ENCODE data around the gene TBC1D4. TPM values are rescaled to one million over a fixed set of nuclear protein-coding genes. Genes with fewer than 3 reads are reported as not detected.

TBC1D4 gene
- total and polyA plus RNA-seq, 9 of the 15 experiments (the other 6 are each of a cell fraction or from before 2014, with no cell fraction given), result 2.8 to 12.3 (median 7.0) TPM

DNA sequence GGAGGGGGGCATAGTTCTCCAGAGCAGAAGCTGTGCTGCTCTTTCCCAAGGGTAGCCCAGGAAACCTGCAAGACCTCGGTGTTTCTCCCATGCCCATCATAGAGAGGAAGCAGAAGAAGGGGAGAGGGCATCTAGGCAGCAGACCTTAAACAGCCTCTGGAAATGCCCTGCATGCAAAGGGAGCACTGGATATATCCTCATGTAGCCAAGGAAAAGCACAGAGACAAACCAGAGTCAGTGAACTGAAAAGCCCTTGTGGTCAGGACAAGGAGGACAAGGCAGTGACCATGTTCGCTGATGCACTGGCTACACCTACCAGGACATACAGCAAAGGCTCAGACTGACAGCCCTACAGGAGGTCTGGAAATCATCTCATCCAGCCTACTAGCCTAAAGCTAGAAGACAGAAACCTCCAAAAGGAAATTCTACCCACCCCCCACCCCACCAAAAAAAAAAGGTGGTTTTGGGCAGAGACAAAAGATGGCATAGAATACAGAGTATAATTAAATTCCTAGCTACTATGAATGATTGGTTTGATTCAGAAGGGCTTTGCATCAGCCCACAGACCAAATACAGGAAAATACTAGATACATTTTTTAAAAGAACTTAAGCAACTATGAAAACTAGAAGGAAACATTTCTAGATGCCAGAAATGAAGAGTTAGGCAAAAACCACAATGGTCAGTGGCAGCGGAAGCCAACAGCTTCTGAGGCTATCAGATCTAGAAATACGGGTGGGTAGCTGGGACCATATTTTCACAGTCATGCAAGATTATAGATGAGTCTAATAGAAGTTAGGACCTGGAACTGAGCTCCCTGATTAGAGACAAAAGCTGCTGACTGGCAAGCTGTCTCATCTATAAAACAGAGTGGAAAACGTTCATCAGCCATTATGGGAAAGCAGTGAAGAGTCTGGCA, 4.4 kb upstream of the TBC1D4 start (continued):
- TF ChIP-seq, protein P1, sequence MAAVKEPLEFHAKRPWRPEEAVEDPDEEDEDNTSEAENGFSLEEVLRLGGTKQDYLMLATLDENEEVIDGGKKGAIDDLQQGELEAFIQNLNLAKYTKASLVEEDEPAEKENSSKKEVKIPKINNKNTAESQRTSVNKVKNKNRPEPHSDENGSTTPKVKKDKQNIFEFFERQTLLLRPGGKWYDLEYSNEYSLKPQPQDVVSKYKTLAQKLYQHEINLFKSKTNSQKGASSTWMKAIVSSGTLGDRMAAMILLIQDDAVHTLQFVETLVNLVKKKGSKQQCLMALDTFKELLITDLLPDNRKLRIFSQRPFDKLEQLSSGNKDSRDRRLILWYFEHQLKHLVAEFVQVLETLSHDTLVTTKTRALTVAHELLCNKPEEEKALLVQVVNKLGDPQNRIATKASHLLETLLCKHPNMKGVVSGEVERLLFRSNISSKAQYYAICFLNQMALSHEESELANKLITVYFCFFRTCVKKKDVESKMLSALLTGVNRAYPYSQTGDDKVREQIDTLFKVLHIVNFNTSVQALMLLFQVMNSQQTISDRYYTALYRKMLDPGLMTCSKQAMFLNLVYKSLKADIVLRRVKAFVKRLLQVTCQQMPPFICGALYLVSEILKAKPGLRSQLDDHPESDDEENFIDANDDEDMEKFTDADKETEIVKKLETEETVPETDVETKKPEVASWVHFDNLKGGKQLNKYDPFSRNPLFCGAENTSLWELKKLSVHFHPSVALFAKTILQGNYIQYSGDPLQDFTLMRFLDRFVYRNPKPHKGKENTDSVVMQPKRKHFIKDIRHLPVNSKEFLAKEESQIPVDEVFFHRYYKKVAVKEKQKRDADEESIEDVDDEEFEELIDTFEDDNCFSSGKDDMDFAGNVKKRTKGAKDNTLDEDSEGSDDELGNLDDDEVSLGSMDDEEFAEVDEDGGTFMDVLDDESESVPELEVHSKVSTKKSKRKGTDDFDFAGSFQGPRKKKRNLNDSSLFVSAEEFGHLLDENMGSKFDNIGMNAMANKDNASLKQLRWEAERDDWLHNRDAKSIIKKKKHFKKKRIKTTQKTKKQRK (IDR thresholded peaks at IDR 0.05; ENCODE audit: borderline replicate concordance, low read depth, low read length), result no peak
- TF ChIP-seq, protein P2, sequence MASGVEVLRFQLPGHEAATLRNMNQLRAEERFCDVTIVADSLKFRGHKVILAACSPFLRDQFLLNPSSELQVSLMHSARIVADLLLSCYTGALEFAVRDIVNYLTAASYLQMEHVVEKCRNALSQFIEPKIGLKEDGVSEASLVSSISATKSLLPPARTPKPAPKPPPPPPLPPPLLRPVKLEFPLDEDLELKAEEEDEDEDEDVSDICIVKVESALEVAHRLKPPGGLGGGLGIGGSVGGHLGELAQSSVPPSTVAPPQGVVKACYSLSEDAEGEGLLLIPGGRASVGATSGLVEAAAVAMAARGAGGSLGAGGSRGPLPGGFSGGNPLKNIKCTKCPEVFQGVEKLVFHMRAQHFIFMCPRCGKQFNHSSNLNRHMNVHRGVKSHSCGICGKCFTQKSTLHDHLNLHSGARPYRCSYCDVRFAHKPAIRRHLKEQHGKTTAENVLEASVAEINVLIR (CRISPR knock-in tag; IDR thresholded peaks at IDR 0.05), result no peak
- TF ChIP-seq, protein P3, sequence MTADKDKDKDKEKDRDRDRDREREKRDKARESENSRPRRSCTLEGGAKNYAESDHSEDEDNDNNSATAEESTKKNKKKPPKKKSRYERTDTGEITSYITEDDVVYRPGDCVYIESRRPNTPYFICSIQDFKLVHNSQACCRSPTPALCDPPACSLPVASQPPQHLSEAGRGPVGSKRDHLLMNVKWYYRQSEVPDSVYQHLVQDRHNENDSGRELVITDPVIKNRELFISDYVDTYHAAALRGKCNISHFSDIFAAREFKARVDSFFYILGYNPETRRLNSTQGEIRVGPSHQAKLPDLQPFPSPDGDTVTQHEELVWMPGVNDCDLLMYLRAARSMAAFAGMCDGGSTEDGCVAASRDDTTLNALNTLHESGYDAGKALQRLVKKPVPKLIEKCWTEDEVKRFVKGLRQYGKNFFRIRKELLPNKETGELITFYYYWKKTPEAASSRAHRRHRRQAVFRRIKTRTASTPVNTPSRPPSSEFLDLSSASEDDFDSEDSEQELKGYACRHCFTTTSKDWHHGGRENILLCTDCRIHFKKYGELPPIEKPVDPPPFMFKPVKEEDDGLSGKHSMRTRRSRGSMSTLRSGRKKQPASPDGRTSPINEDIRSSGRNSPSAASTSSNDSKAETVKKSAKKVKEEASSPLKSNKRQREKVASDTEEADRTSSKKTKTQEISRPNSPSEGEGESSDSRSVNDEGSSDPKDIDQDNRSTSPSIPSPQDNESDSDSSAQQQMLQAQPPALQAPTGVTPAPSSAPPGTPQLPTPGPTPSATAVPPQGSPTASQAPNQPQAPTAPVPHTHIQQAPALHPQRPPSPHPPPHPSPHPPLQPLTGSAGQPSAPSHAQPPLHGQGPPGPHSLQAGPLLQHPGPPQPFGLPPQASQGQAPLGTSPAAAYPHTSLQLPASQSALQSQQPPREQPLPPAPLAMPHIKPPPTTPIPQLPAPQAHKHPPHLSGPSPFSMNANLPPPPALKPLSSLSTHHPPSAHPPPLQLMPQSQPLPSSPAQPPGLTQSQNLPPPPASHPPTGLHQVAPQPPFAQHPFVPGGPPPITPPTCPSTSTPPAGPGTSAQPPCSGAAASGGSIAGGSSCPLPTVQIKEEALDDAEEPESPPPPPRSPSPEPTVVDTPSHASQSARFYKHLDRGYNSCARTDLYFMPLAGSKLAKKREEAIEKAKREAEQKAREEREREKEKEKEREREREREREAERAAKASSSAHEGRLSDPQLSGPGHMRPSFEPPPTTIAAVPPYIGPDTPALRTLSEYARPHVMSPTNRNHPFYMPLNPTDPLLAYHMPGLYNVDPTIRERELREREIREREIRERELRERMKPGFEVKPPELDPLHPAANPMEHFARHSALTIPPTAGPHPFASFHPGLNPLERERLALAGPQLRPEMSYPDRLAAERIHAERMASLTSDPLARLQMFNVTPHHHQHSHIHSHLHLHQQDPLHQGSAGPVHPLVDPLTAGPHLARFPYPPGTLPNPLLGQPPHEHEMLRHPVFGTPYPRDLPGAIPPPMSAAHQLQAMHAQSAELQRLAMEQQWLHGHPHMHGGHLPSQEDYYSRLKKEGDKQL (CRISPR knock-in tag; IDR thresholded peaks at IDR 0.05; ENCODE audit: borderline replicate concordance), result no peak
- TF ChIP-seq, protein P4, sequence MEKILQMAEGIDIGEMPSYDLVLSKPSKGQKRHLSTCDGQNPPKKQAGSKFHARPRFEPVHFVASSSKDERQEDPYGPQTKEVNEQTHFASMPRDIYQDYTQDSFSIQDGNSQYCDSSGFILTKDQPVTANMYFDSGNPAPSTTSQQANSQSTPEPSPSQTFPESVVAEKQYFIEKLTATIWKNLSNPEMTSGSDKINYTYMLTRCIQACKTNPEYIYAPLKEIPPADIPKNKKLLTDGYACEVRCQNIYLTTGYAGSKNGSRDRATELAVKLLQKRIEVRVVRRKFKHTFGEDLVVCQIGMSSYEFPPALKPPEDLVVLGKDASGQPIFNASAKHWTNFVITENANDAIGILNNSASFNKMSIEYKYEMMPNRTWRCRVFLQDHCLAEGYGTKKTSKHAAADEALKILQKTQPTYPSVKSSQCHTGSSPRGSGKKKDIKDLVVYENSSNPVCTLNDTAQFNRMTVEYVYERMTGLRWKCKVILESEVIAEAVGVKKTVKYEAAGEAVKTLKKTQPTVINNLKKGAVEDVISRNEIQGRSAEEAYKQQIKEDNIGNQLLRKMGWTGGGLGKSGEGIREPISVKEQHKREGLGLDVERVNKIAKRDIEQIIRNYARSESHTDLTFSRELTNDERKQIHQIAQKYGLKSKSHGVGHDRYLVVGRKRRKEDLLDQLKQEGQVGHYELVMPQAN (IDR thresholded peaks at IDR 0.05; ENCODE audit: borderline replicate concordance), result no peak
- TF ChIP-seq, protein P5, sequence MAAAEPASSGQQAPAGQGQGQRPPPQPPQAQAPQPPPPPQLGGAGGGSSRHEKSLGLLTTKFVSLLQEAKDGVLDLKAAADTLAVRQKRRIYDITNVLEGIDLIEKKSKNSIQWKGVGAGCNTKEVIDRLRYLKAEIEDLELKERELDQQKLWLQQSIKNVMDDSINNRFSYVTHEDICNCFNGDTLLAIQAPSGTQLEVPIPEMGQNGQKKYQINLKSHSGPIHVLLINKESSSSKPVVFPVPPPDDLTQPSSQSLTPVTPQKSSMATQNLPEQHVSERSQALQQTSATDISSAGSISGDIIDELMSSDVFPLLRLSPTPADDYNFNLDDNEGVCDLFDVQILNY (CRISPR knock-in tag; IDR thresholded peaks at IDR 0.05), result no peak
- no peak for TF ChIP-seq PRPF4 (IDR thresholded peaks at IDR 0.05; ENCODE audit: insufficient read depth, low read depth, low read length, poor library complexity, severe bottlenecking)

All from K562 (cell line).